Astrocyte (in vitro differentiated cells and primary cell): ENCODE measurements around the gene ADAM30. TPM values are rescaled to one million over a fixed set of nuclear protein-coding genes. Genes with fewer than 3 reads are reported as not detected.
A peak's percentile ranks its signal among the peaks of the same experiment; 100 is the strongest.

Experiments
- DNase-seq: peaks from one replicate; pipeline ENCODE4 v3.0.0-alpha.2; 2010; ENCODE audit warnings: low read depth
- FAIRE-seq: peaks from 2 replicates; lab custom pipeline; 2011; peaks lifted over from hg19 to GRCh38; lab: Jason Lieb, UNC
- H2AFZ ChIP-seq: 2 replicates; pipeline ENCODE4 v1.6.0; 2012; ENCODE audit warnings: low read depth, low read length, inconsistent platforms
- H3K27ac ChIP-seq: 2 replicates; pipeline ENCODE4 v1.5.1; 2011; ENCODE audit warnings: low read depth, low read length, inconsistent platforms
- H3K27me3 ChIP-seq: 2 replicates; pipeline ENCODE4 v1.6.0; 2011; ENCODE audit warnings: low read length, inconsistent platforms; ENCODE audit not compliant: insufficient read depth
- H3K36me3 ChIP-seq: 2 replicates; pipeline ENCODE4 v1.5.1; 2011; ENCODE audit warnings: low read length, inconsistent platforms; ENCODE audit not compliant: insufficient read depth
- H3K4me1 ChIP-seq: 2 replicates; pipeline ENCODE4 v1.5.1; 2011; ENCODE audit warnings: low read length, inconsistent platforms; ENCODE audit not compliant: insufficient read depth
- H3K4me2 ChIP-seq: 2 replicates; pipeline ENCODE4 v1.6.0; 2012; ENCODE audit warnings: low read length, inconsistent platforms
- H3K4me3 ChIP-seq: 2 replicates; pipeline ENCODE4 v1.5.1; 2011; ENCODE audit warnings: low read depth, mild to moderate bottlenecking, low read length, inconsistent platforms; ENCODE audit not compliant: insufficient read depth
- H3K79me2 ChIP-seq: 2 replicates; pipeline ENCODE4 v1.6.0; 2012; ENCODE audit warnings: mild to moderate bottlenecking, low read length, inconsistent platforms; ENCODE audit not compliant: insufficient read depth
- H3K9ac ChIP-seq: 2 replicates; pipeline ENCODE4 v1.6.0; 2012; ENCODE audit warnings: mild to moderate bottlenecking, low read length, inconsistent platforms
- H3K9me3 ChIP-seq: 2 replicates; pipeline ENCODE4 v1.5.1; 2012; ENCODE audit warnings: low read depth, mild to moderate bottlenecking, low read length, inconsistent platforms; ENCODE audit not compliant: insufficient read depth
- H4K20me1 ChIP-seq: 2 replicates; pipeline ENCODE4 v1.6.0; 2012; ENCODE audit warnings: low read length, inconsistent platforms; ENCODE audit not compliant: insufficient read depth
- H3K27ac Mint-ChIP-seq: one replicate; pipeline ENCODE4 v1.8.0; 2021; ENCODE audit warnings: mild to moderate bottlenecking, mixed read lengths; ENCODE audit not compliant: unreplicated experiment
- H3K27me3 Mint-ChIP-seq: one replicate; pipeline ENCODE4 v1.8.0; 2021; ENCODE audit warnings: low read depth, mixed read lengths; ENCODE audit not compliant: unreplicated experiment
- H3K36me3 Mint-ChIP-seq: one replicate; pipeline ENCODE4 v1.8.0; 2021; ENCODE audit warnings: low read depth, mixed read lengths; ENCODE audit not compliant: unreplicated experiment
- H3K4me1 Mint-ChIP-seq: one replicate; pipeline ENCODE4 v1.8.0; 2021; ENCODE audit warnings: low read depth, mixed read lengths; ENCODE audit not compliant: unreplicated experiment
- H3K4me3 Mint-ChIP-seq: one replicate; pipeline ENCODE4 v1.8.0; 2021; ENCODE audit warnings: mild to moderate bottlenecking, moderate library complexity, mixed read lengths; ENCODE audit not compliant: unreplicated experiment
- H3K9me3 Mint-ChIP-seq: one replicate; pipeline ENCODE4 v1.8.0; 2021; ENCODE audit warnings: mild to moderate bottlenecking, mixed read lengths; ENCODE audit not compliant: unreplicated experiment
- EZH2 ChIP-seq: IDR thresholded peaks from 2 replicates; pipeline ENCODE4 v1.6.1; 2012; ENCODE audit warnings: mild to moderate bottlenecking, low read length, inconsistent platforms; ENCODE audit not compliant: insufficient read depth
- total RNA-seq: library from RNA; stranded (reverse); gene quantifications from 2 replicates; pipeline ENCODE4 v1.2.1, GENCODE V29; 2021
- TF ChIP-seq, protein P1 (sequence below): IDR thresholded peaks from 2 replicates; pipeline ENCODE4 v1.5.1; 2011; ENCODE audit warnings: low read depth, mild to moderate bottlenecking, inconsistent platforms, low read length, moderate library complexity; ENCODE audit not compliant: insufficient read depth

ADAM30 gene
- total RNA-seq, 1 donor from 2014 or later: not detected

DNA sequence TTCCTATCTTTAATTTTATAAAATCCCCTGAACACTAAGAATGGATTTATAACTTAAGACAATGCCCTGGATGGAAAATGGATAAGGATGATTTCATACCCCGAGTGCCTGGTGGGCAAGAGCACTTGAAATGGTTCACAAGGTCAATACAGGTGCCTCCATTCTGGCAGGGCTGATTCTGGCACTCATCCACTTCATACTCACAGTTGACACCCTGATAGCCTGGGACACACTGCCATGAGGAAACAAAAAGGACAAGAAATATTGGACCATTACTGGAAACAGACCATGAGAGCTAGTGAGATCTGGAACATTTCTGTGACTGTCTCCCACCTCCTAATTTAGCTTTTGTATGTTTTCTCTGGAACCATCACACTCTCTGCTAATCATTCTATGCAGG lies 39.1 kb upstream of the ADAM30 start:
- H3K9me3 ChIP-seq: no peaks in the 10 kb centered on the region
- FAIRE-seq (no peak), DNase-seq (no peak)
- Mint-ChIP-seq H3K27me3 (no peaks in the 10 kb centered on the region), H3K9me3 (no peaks in the 10 kb centered on the region), H3K4me3 (no peak overlapping the region), H3K4me1 (peaks cover 4% of the 10 kb centered on the region), H3K27ac (peak overlapping the region; percentile 43), H3K36me3 (peaks cover 49% of the 10 kb centered on the region)
- H4K20me1 ChIP-seq: no peaks in the 10 kb centered on the region
- no peaks in the 10 kb centered on the region for H3K4me1 ChIP-seq
- peaks cover 50% of the 10 kb centered on the region for H3K36me3 ChIP-seq
- H3K9ac ChIP-seq: no peak overlapping the region
- no peak overlapping the region for H2AFZ ChIP-seq
- H3K27me3 ChIP-seq: no peaks in the 10 kb centered on the region
- H3K27ac ChIP-seq: no peak overlapping the region
- TF ChIP-seq, protein P1, sequence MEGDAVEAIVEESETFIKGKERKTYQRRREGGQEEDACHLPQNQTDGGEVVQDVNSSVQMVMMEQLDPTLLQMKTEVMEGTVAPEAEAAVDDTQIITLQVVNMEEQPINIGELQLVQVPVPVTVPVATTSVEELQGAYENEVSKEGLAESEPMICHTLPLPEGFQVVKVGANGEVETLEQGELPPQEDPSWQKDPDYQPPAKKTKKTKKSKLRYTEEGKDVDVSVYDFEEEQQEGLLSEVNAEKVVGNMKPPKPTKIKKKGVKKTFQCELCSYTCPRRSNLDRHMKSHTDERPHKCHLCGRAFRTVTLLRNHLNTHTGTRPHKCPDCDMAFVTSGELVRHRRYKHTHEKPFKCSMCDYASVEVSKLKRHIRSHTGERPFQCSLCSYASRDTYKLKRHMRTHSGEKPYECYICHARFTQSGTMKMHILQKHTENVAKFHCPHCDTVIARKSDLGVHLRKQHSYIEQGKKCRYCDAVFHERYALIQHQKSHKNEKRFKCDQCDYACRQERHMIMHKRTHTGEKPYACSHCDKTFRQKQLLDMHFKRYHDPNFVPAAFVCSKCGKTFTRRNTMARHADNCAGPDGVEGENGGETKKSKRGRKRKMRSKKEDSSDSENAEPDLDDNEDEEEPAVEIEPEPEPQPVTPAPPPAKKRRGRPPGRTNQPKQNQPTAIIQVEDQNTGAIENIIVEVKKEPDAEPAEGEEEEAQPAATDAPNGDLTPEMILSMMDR: no peak
- TF ChIP-seq EZH2: no peak
- no peak overlapping the region for H3K4me2 ChIP-seq
- no peak overlapping the region for H3K4me3 ChIP-seq
- no peaks in the 10 kb centered on the region for H3K79me2 ChIP-seq

DNA sequence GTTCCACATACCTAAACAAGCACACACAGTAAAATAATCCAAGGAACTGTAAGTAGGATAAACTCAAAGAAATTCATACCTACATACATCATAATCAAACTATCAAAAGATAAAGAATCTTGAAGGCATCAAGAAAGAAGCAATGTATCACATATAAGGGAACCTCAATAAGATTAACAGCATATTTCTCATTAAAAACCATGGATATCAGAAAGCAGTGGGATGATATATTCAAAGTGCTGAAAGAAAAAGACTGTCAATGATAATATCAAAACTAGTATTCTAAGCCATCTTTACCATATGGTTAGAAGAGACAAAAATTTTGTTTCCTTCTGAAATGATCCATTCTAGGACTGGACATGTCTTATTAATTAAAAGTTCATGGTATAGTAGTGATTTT lies 37.1 kb upstream of the ADAM30 start:
- Histone ChIP-seq H2AFZ (no peak overlapping the region), H3K27me3 (no peaks in the 10 kb centered on the region), H3K9ac (no peak overlapping the region), H3K27ac (no peak overlapping the region), H3K4me2 (no peak overlapping the region), H3K9me3 (no peaks in the 10 kb centered on the region), H3K4me3 (no peak overlapping the region), H3K36me3 (peaks cover 44% of the 10 kb centered on the region), H3K4me1 (no peaks in the 10 kb centered on the region), H3K79me2 (no peaks in the 10 kb centered on the region), H4K20me1 (peaks cover 4% of the 10 kb centered on the region)
- no peak for FAIRE-seq
- Mint-ChIP-seq H3K4me3 (no peak overlapping the region), H3K4me1 (peaks cover 4% of the 10 kb centered on the region), H3K27me3 (no peaks in the 10 kb centered on the region), H3K36me3 (peaks cover 46% of the 10 kb centered on the region), H3K9me3 (no peaks in the 10 kb centered on the region), H3K27ac (no peak overlapping the region)
- no peak for DNase-seq
- no peak for TF ChIP-seq EZH2
- TF ChIP-seq, protein P1: no peak

DNA sequence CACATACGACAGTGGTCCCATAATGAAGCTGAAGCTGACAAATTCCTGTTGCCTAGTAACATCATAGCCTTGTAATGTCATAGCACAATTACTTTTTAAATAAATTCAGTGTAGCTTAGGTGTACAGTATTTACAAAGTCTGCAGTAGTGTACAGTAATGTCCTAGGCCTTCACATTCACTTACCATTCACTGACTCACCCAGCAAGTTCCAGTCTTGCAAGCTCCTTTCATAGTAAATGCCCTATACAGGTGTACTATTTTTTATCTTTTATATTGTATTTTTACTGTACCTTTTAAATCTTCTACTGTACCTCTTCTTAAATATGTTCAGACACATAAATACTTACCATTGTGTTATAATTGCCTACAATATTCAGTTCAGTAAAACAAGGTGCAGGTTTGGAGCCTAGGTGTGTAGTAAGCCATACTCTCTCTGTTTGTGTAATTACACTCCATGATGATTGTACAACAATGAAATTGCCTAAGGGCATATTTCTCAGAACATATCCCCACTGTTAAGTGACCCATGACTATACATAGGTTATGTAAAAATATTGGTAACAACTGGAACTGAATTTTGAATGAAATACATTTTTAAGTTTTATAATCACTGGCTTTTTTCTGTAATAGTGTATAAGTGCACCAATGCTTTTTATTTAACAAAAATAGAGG lies 33.5 kb upstream of the ADAM30 start:
- Histone ChIP-seq H3K4me3 (no peak overlapping the region), H3K4me1 (no peaks in the 10 kb centered on the region), H3K36me3 (peaks cover 46% of the 10 kb centered on the region), H3K79me2 (no peaks in the 10 kb centered on the region), H2AFZ (no peak overlapping the region), H3K4me2 (no peak overlapping the region), H3K9ac (no peak overlapping the region), H3K9me3 (no peaks in the 10 kb centered on the region), H3K27ac (no peak overlapping the region), H4K20me1 (peaks cover 4% of the 10 kb centered on the region), H3K27me3 (no peaks in the 10 kb centered on the region)
- TF ChIP-seq EZH2: no peak
- TF ChIP-seq, protein P1: no peak
- Mint-ChIP-seq H3K9me3 (no peaks in the 10 kb centered on the region), H3K27ac (no peak overlapping the region), H3K36me3 (peaks cover 32% of the 10 kb centered on the region), H3K27me3 (no peaks in the 10 kb centered on the region), H3K4me1 (no peaks in the 10 kb centered on the region), H3K4me3 (no peak overlapping the region)
- FAIRE-seq: no peak
- DNase-seq: no peak
